Esophagus (tissue), 2 donors: ENCODE measurements around the gene PEX5. TPM values are rescaled to one million over a fixed set of nuclear protein-coding genes. Genes with fewer than 3 reads are reported as not detected.

Experiments used
- H3K27ac ChIP-seq, 2 donors: one replicate each; pipeline ENCODE4 v1.5.1; 2013; ENCODE audit warnings: low read depth in 2 of 2, mild to moderate bottlenecking in 2 of 2, inconsistent platforms in 1 of 2, low read length in 1 of 2, moderate library complexity in 1 of 2
- H3K27me3 ChIP-seq, 2 donors: one replicate each; pipeline ENCODE4 v1.6.1; 2013; ENCODE audit warnings: low read length in 2 of 2, control low read depth in 1 of 2, mild to moderate bottlenecking in 1 of 2; ENCODE audit not compliant: insufficient read depth in 2 of 2, control insufficient read depth in 1 of 2
- H3K36me3 ChIP-seq, 2 donors: one replicate each; pipeline ENCODE4 v1.6.1; 2013; ENCODE audit warnings: low read length in 1 of 2; ENCODE audit not compliant: control insufficient read depth in 2 of 2, insufficient read depth in 2 of 2
- H3K4me1 ChIP-seq, 2 donors: one replicate each; pipeline ENCODE4 v1.6.1; 2013; ENCODE audit warnings: low read length in 1 of 2; ENCODE audit not compliant: control insufficient read depth in 2 of 2, insufficient read depth in 2 of 2
- H3K4me3 ChIP-seq, 2 donors: one replicate each; pipeline ENCODE4 v1.5.1; 2013; ENCODE audit warnings: low read length in 2 of 2, mild to moderate bottlenecking in 2 of 2, low read depth in 1 of 2, moderate library complexity in 1 of 2
- H3K9me3 ChIP-seq, 2 donors: one replicate each; pipeline ENCODE4 v1.6.1; 2013; ENCODE audit warnings: mild to moderate bottlenecking in 2 of 2, low read depth in 1 of 2, low read length in 1 of 2, moderate library complexity in 1 of 2; ENCODE audit not compliant: control insufficient read depth in 2 of 2, insufficient read depth in 1 of 2
- WGBS, 2 donors: extraction: QIAGEN DNeasy Blood & Tissue Kit; methylation state at CpG; one replicate each; pipeline ENCODE4 v1.1.7; 2013; 5-methylcytosine and 5-hydroxymethylcytosine counted together
- polyA plus RNA-seq, 2 donors: library from polyadenylated mRNA; stranded (reverse); fragments of 200-250 nt; gene quantifications; one replicate each; pipeline ENCODE4 v1.2.3, GENCODE V29; 2013
- donor health status: healthy with polysubstance abuse.
- donor health status: Bipolar disorder and iron deficiency.

The PEX5 gene
- polyA plus RNA-seq, 2 donors = 8.1 to 14.5 TPM

DNA sequence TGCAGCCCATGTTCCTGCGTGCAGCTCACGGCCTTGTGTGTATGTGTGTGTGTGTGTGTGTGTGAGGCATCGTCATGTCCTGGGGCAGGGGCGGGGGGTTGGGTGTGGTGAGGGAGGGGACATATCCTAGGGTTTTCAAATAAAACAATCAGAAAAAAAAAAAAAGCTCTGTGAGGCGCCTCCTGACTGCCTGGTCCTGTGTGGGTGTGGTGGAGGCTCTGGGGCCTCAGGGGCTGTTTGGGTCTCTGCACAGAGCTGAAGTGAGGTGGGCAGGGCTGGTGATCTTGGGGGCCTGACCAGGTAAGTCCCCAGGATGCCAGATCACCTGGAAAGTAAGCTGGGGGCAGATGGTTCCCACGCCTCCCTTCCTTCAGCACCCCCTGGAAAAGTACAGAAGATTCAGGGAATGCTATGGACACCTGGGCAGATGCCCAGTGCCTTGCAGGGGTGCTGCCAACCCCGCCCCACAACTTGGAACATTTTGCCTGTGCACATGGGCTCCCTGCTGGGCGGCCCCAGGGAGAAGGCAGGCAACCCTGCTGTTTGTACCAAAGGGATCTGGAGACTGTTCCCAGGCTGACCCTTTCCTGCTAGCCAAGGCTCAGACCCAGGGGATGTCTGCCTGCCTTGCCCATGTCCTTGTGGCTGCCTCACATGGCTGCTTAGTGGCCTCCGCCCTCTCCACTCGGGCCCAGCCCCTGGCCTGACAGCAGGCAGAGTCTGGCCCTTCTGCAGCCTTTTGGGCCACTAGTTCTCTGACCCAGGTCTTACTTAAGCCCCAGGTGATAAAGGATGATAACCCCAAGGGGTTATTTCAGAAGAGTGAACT is 30.5 kb upstream of the PEX5 start:
- H3K27me3 ChIP-seq = no peaks in the 10 kb centered on the region
- no peak overlapping the region for H3K4me3 ChIP-seq
- no peak overlapping the region for H3K27ac ChIP-seq
- whole genome bisulfite sequencing, 2 donors = 68 to 82% methylated on average over 9 to 10 of the region's 10 CpGs
- H3K4me1 ChIP-seq = peaks cover 6 to 20% of the 10 kb centered on the region in 2 donors
- no peaks in the 10 kb centered on the region for H3K9me3 ChIP-seq
- H3K36me3 ChIP-seq = peaks cover 2 to 3% of the 10 kb centered on the region in 2 donors

DNA sequence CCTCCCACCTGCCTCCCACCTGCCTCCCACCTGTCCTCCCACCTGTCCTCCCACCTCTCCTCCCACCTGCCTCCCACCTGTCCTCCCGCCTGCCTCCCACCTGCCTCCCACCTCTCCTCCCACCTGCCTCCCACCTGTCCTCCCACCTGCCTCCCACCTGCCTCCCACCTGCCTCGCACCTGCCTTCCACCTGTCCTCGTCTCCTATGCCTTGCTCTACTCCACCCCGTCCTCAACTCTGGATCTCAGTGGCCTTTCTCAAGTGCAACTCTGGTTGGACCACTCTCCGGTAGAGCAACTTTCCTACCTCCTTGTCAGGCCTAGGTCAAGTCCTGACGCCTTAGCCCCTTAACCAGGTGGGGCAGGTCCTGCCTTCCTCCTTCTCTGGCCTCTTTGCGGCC is 29.3 kb upstream of the PEX5 start:
- WGBS, 2 donors = 76 to 84% methylated on average over 6 to 7 of the region's 7 CpGs
- Histone ChIP-seq H3K27me3 (no peaks in the 10 kb centered on the region), H3K27ac (no peak overlapping the region), H3K4me1 (peaks cover 6 to 20% of the 10 kb centered on the region in 2 donors), H3K4me3 (no peak overlapping the region), H3K9me3 (no peaks in the 10 kb centered on the region), H3K36me3 (peaks cover 2 to 3% of the 10 kb centered on the region in 2 donors)

- peaks cover 1 to 9% of the 10 kb centered on the region in 2 donors for H3K4me1 ChIP-seq
- no peaks in the 10 kb centered on the region for H3K27me3 ChIP-seq
- WGBS, 2 donors = 86 to 93% methylated on average over 4 of the region's 4 CpGs
Measured at GRCh38 chr12:7161327-7161726, 28.2 kb upstream of the PEX5 start.

DNA sequence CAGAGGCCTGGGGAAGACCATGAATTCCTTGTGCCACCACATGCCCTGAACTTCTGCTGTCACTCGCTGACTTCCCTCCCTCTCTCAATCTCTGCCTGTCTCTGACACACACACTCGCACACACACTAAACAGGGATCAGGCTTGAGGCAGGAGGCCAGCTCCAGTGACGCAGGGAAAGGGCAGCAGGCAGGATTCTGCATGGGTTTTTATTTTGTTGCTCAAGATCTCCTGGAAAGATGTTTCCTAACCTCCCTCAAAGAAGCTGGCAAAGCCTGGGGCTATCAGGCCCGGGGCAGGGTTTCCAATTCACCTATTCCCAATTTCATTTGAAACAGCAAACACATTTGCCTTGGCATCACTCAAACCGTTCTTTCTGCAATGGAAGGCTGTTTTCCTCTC is 27.7 kb upstream of the PEX5 start:
- no peak overlapping the region for H3K4me3 ChIP-seq
- peaks cover 0 to 3% of the 10 kb centered on the region in 2 donors for H3K36me3 ChIP-seq
- H3K27me3 ChIP-seq = no peaks in the 10 kb centered on the region
- peaks cover 0 to 5% of the 10 kb centered on the region in 2 donors for H3K4me1 ChIP-seq
- no peak overlapping the region for H3K27ac ChIP-seq
- H3K9me3 ChIP-seq = no peaks in the 10 kb centered on the region
- WGBS, 2 donors = 80 to 86% methylated on average over 5 of the region's 5 CpGs

More at GRCh38 chr12:7161327-7161726, 28.2 kb upstream of the PEX5 start:
- H3K4me3 ChIP-seq = no peak overlapping the region
- no peak overlapping the region for H3K27ac ChIP-seq
- peaks cover 2 to 3% of the 10 kb centered on the region in 2 donors for H3K36me3 ChIP-seq
- H3K9me3 ChIP-seq = no peaks in the 10 kb centered on the region

GRCh38 chr12:7162691-7163114 is 26.8 kb upstream of the PEX5 start:
- H3K27me3 ChIP-seq = no peaks in the 10 kb centered on the region
- H3K4me3 ChIP-seq = no peak overlapping the region
- no peaks in the 10 kb centered on the region for H3K4me1 ChIP-seq
- WGBS, 2 donors = 2 to 6% methylated on average over 19 of the region's 19 CpGs
- no peaks in the 10 kb centered on the region for H3K9me3 ChIP-seq
- H3K27ac ChIP-seq = no peak overlapping the region
- H3K36me3 ChIP-seq = peaks cover 0 to 3% of the 10 kb centered on the region in 2 donors

- Histone ChIP-seq H3K27me3 (peaks cover 2 to 5% of the 10 kb centered on the region in 2 donors), H3K4me3 (no peak overlapping the region)
Measured at GRCh38 chr12:7169951-7170350, 19.5 kb upstream of the PEX5 start.

GRCh38 chr12:7171854-7172253 is 17.6 kb upstream of the PEX5 start:
- WGBS, 2 donors = 64 to 71% methylated on average over 1 of the region's 1 CpG
- no peak overlapping the region for H3K4me3 ChIP-seq

More at GRCh38 chr12:7169951-7170350, 19.5 kb upstream of the PEX5 start:
- peaks cover 0 to 6% of the 10 kb centered on the region in 2 donors for H3K9me3 ChIP-seq
- H3K36me3 ChIP-seq = no peaks in the 10 kb centered on the region
- no peak overlapping the region for H3K27ac ChIP-seq
- no peaks in the 10 kb centered on the region for H3K4me1 ChIP-seq

GRCh38 chr12:7175493-7175892 is 14.0 kb upstream of the PEX5 start:
- Histone ChIP-seq H3K4me1 (no peaks in the 10 kb centered on the region), H3K27ac (no peak overlapping the region), H3K27me3 (peaks cover 3 to 5% of the 10 kb centered on the region in 2 donors), H3K36me3 (no peaks in the 10 kb centered on the region), H3K4me3 (no peak overlapping the region), H3K9me3 (no peaks in the 10 kb centered on the region)

More at GRCh38 chr12:7171854-7172253, 17.6 kb upstream of the PEX5 start:
- Histone ChIP-seq H3K9me3 (peaks cover 0 to 6% of the 10 kb centered on the region in 2 donors), H3K27ac (no peak overlapping the region), H3K4me1 (no peaks in the 10 kb centered on the region), H3K36me3 (no peaks in the 10 kb centered on the region), H3K27me3 (peaks cover 2 to 5% of the 10 kb centered on the region in 2 donors)

- H3K9me3 ChIP-seq = no peaks in the 10 kb centered on the region
- H3K27me3 ChIP-seq = peaks cover 3% of the 10 kb centered on the region in 2 donors
- 45 to 58% methylated on average over 2 of the region's 2 CpGs for WGBS, 2 donors
- H3K27ac ChIP-seq = no peak overlapping the region
- no peaks in the 10 kb centered on the region for H3K4me1 ChIP-seq
- no peaks in the 10 kb centered on the region for H3K36me3 ChIP-seq
- no peak overlapping the region for H3K4me3 ChIP-seq
Measured at GRCh38 chr12:7176595-7176994, 12.9 kb upstream of the PEX5 start.

DNA sequence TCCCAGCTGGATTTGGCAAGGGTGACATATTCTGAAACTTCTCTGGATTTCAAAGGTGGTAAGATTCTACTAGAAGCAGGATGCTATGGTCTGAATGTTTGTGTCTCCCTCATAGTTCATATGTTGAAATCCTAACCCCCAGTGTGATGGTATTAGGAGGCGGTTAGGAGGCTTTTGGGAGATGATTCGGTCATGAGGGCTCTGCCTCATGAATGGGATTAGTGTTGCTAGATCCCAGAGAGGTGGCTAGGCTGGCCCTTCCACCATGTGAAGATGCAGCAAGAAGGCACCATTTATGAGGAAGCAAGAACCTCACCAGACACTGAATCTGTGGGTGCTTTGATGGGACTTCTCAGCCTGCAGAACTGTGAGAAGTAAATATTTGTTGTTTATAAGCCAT is 11.0 kb upstream of the PEX5 start:
- H3K9me3 ChIP-seq = no peaks in the 10 kb centered on the region
- no peak overlapping the region for H3K27ac ChIP-seq
- H3K4me1 ChIP-seq = no peaks in the 10 kb centered on the region
- H3K36me3 ChIP-seq = no peaks in the 10 kb centered on the region
- WGBS, 2 donors = 90 to 92% methylated on average over 2 of the region's 2 CpGs
- peaks cover 3% of the 10 kb centered on the region in 2 donors for H3K27me3 ChIP-seq
- H3K4me3 ChIP-seq = no peak overlapping the region
